Measurements from ENCODE around the gene PSMC1. TPM values are rescaled to one million over a fixed set of nuclear protein-coding genes. Genes with fewer than 3 reads are reported as not detected.

The PSMC1 gene
- total and polyA plus RNA-seq, 2 of the 4 experiments (the other 2 are of a cell fraction): 181 to 194 TPM

GRCh38 chr14:90255871-90256270 is 482 bp upstream of the PSMC1 start:
- DNase-seq (no peak), ATAC-seq (ENCODE audit: low read depth) (no peak)
- H3K23ac ChIP-seq (ENCODE audit: low read depth, low read length): no peak overlapping the region
- dilution Hi-C loops (cut with HindIII; ENCODE audit: low sequenced_read_pairs, unreplicated experiment): no loop called here
- peaks cover 4% of the 10 kb centered on the region; the same call in 1 of the 2 replicates for H3K36me3 ChIP-seq (ENCODE audit: control insufficient read depth, insufficient read depth, low read length)
- ChIA-PET CTCF (interaction anchor here (1.1 kb wide), 1 partner anchor 10 kb away, joined by 4 read pairs; no protein-coding TSS in a partner anchor), POLR2A (ENCODE audit: unreplicated experiment) (interaction anchor here (0.5 to 0.7 kb wide), 4 partner anchors 269 to 1717 kb away, joined by 3 to 4 read pairs (median 3); no protein-coding TSS in a partner anchor)
- H3K4me2 ChIP-seq (ENCODE audit: low read depth, low read length): peak overlapping the region; percentile 60
- in situ Hi-C loops (cut with MboI; ENCODE audit: low sequenced_read_pairs): no loop called here
- no peak overlapping the region for H2BK15ac ChIP-seq (ENCODE audit: low read depth, low read length)
- H4K91ac ChIP-seq (ENCODE audit: insufficient read depth, low read depth, low read length): no peak overlapping the region
- H3K4me3 ChIP-seq (ENCODE audit: insufficient read depth, low read depth, low read length): no peak overlapping the region
- H2BK120ac ChIP-seq (ENCODE audit: low read depth, low read length): no peak overlapping the region
- peak overlapping the region; percentile 80 to 86 for H4K8ac ChIP-seq (ENCODE audit: low read depth in 2 of 2, low read length in 2 of 2)
- H3K18ac ChIP-seq (ENCODE audit: low read depth, low read length): no peak overlapping the region
- H3K9me3 ChIP-seq (ENCODE audit: control insufficient read depth, insufficient read depth, low read length): no peaks in the 10 kb centered on the region
- H3K14ac ChIP-seq (replicated peaks; ENCODE audit: low read depth, low read length): no peak overlapping the region
- no peak overlapping the region; the same call in 1 of the 2 replicates for H3K27ac ChIP-seq (ENCODE audit: insufficient read depth, low read length)
- WGBS, 2 experiments (ENCODE audit: extremely low coverage in 2 of 2, insufficient read length in 1 of 2): no CpG with 5 or more reads among the region's 1 CpG
- no peak overlapping the region for H2AFZ ChIP-seq (replicated peaks; ENCODE audit: low read length, poor library complexity)
- H3K4me1 ChIP-seq (ENCODE audit: control insufficient read depth, insufficient read depth, low read length): peaks cover 2% of the 10 kb centered on the region; the same call in 1 of the 2 replicates
- peaks cover 6 to 21% of the 10 kb centered on the region in 2 experiments; a peak in 3 of 4 replicates for H3K79me1 ChIP-seq (ENCODE audit: low read depth in 1 of 2, low read length in 2 of 2)
- no peaks in the 10 kb centered on the region for H3K9me1 ChIP-seq (ENCODE audit: insufficient read depth, low read length)
- no peaks in the 10 kb centered on the region; the same call in 1 of the 2 replicates for H3K27me3 ChIP-seq (ENCODE audit: control insufficient read depth, insufficient read depth, low read length)
- no peak overlapping the region for H2AK9ac ChIP-seq (replicated peaks; ENCODE audit: low read depth, low read length, poor library complexity)
- H2BK20ac ChIP-seq (ENCODE audit: low read depth, low read length): no peak overlapping the region
- no TSS peak for BruUV-seq (replicated peaks)
- intact Hi-C loops (cut with micrococcal nuclease): no loop called here
- peak overlapping the region; percentile 56 for H2BK5ac ChIP-seq (ENCODE audit: low read depth, low read length, poor library complexity, severe bottlenecking)
- peak overlapping the region; percentile 99 for H4K5ac ChIP-seq (ENCODE audit: low read depth, low read length)
- no peak overlapping the region for H3K9ac ChIP-seq (ENCODE audit: low read depth, low read length)
- H3K56ac ChIP-seq (ENCODE audit: extremely low read depth, insufficient read depth, low read length): no peak overlapping the region
- TF ChIP-seq POLR2A (IDR thresholded peaks at IDR 0.05; ENCODE audit: low read depth, low read length): no peak
- TF ChIP-seq BHLHE40 (IDR thresholded peaks at IDR 0.05; ENCODE audit: low read depth, low read length): no peak
- TF ChIP-seq MAZ (IDR thresholded peaks at IDR 0.05; ENCODE audit: borderline replicate concordance, low read depth, low read length): no peak
- no peak for TF ChIP-seq RAD21 (IDR thresholded peaks at IDR 0.05; ENCODE audit: low read length)
- TF ChIP-seq USF2 (IDR thresholded peaks at IDR 0.05; ENCODE audit: low read depth, low read length): no peak
- TF ChIP-seq ELK1 (IDR thresholded peaks at IDR 0.05; ENCODE audit: borderline replicate concordance, low read depth, low read length): no peak
- TF ChIP-seq CEBPB (IDR thresholded peaks at IDR 0.05; ENCODE audit: low read depth, low read length): no peak
- no peak for TF ChIP-seq FOS (IDR thresholded peaks at IDR 0.05; ENCODE audit: low read depth, low read length)
- TF ChIP-seq CHD1 (IDR thresholded peaks at IDR 0.05; ENCODE audit: low read depth, low read length): no peak
- no peak for TF ChIP-seq RFX5 (IDR thresholded peaks at IDR 0.05; ENCODE audit: low read depth, low read length)
- TF ChIP-seq CTCF (conservative IDR thresholded peaks at IDR 0.05; ENCODE audit: low read depth, low read length): no peak
- no peak overlapping the region for H3K4ac ChIP-seq (ENCODE audit: low read depth, low read length)
- H2AK5ac ChIP-seq (ENCODE audit: low read depth, low read length): no peak overlapping the region
- H4K20me1 ChIP-seq (ENCODE audit: insufficient read depth, low read length): peaks cover 14% of the 10 kb centered on the region; the same call in 1 of the 2 replicates

Data from IMR-90 (cell line).